Erythroblast (primary cell): ENCODE results near the gene P3H2.

Source experiments
- GATA1 ChIP-seq: IDR thresholded peaks from 2 replicates; pipeline ENCODE4 v1.6.1; 2011; ENCODE audit warnings: low read depth, mild to moderate bottlenecking, control low read depth, low read length, moderate library complexity
- POLR2A ChIP-seq: IDR thresholded peaks from 2 replicates; pipeline ENCODE4 v1.6.1; 2011; ENCODE audit warnings: mild to moderate bottlenecking, low read length

GRCh38 chr3:190110826-190111225 is 9.9 kb downstream of the P3H2 start:
- TF ChIP-seq POLR2A (no peak), GATA1 (no peak)
